Measurements from ENCODE around the gene OR10G3.

GRCh38 chr14:21533294-21533693 lies 46.6 kb downstream of the OR10G3 start:
- TF ChIP-seq CTCF (conservative IDR thresholded peaks at IDR 0.05; ENCODE audit: low read depth in 2 of 2) (no peak), REST (IDR thresholded peaks at IDR 0.05; ENCODE audit: unreplicated experiment) (no peak), POLR2AphosphoS5 (IDR thresholded peaks at IDR 0.05; ENCODE audit: low read depth) (no peak), ZNF331 (CRISPR knock-in tag; IDR thresholded peaks at IDR 0.05; ENCODE audit: low read depth) (no peak), EZH2phosphoT487 (IDR thresholded peaks at IDR 0.05; ENCODE audit: unreplicated experiment) (no peak), NANOG (IDR thresholded peaks at IDR 0.05; ENCODE audit: borderline replicate concordance) (no peak), CREB1 (CRISPR knock-in tag; IDR thresholded peaks at IDR 0.05; ENCODE audit: low read depth) (no peak), EZH2 (IDR thresholded peaks at IDR 0.05; ENCODE audit: low read depth, unreplicated experiment) (no peak), ZNF114 (CRISPR knock-in tag; IDR thresholded peaks at IDR 0.05) (no peak), ZNF462 (CRISPR knock-in tag; IDR thresholded peaks at IDR 0.05) (no peak)

Measured in GM23338 (cell line).